Loucy (cell line): ENCODE results near the gene CLIC3.

ENCODE experiments used
- EZH2phosphoT487 ChIP-seq: fragments of 200-600 bp; IDR thresholded peaks from 2 replicates; pipeline ENCODE4 v1.6.1; 2018; ENCODE audit warnings: antibody characterized with exemption, mild to moderate bottlenecking, moderate library complexity, borderline replicate concordance
- TF ChIP-seq, protein P1 (sequence below): fragments of 200-600 bp; sonication (generic); conservative IDR thresholded peaks from 2 replicates; pipeline ENCODE4 v1.5.1; 2014; ENCODE audit warnings: mild to moderate bottlenecking, antibody characterized with exemption, low read length

GRCh38 chr9:136985027-136985602 lies 11.3 kb downstream of the CLIC3 start:
- TF ChIP-seq, protein P1, sequence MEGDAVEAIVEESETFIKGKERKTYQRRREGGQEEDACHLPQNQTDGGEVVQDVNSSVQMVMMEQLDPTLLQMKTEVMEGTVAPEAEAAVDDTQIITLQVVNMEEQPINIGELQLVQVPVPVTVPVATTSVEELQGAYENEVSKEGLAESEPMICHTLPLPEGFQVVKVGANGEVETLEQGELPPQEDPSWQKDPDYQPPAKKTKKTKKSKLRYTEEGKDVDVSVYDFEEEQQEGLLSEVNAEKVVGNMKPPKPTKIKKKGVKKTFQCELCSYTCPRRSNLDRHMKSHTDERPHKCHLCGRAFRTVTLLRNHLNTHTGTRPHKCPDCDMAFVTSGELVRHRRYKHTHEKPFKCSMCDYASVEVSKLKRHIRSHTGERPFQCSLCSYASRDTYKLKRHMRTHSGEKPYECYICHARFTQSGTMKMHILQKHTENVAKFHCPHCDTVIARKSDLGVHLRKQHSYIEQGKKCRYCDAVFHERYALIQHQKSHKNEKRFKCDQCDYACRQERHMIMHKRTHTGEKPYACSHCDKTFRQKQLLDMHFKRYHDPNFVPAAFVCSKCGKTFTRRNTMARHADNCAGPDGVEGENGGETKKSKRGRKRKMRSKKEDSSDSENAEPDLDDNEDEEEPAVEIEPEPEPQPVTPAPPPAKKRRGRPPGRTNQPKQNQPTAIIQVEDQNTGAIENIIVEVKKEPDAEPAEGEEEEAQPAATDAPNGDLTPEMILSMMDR = no peak
- no peak for TF ChIP-seq EZH2phosphoT487
